ENCODE results near the gene GOLGA8N. TPM values are rescaled to one million over a fixed set of nuclear protein-coding genes. Genes with fewer than 3 reads are reported as not detected.
"Not testable (repeated sequence)": the region's sequence is repeated elsewhere in the genome, so short reads cannot be mapped to it uniquely, and the experiment has no call there.

The GOLGA8N gene
- 10.3 TPM for total RNA-seq
- long read RNA-seq = 0 reads

DNA sequence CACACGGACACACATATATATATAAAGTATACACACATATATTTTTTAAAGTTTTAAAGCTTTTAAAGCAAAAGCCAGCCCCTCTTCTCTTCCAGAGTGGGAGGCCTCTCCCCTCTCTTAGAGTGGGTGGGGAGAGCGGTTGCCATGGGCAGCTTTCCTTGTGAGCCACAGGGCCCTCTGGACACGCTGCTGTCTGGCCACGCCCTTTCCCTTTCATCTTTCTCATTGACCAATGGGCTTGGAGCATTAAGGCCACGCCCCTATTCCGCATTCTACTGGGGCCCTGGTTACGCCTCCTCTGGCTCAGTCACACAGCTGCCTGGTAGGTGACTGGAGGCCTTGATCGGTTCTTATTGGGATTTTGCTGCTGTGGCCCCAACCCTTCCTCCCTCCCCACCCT is at the start of gene GOLGA8N:
Gene GOLGA8N (plus strand): TSS at position 306 of the 400 bp plus-strand sequence.
- ATAC-seq; DNase-seq (ENCODE audit: missing footprints); intact Hi-C loops (cut with DNase I): not testable (repeated sequence)

- intact Hi-C loops (cut with DNase I); ATAC-seq; DNase-seq (ENCODE audit: missing footprints): not testable (repeated sequence)
These were observed 49.8 kb upstream of the GOLGA8N start for GRCh38 chr15:32543456-32543855.

GRCh38 chr15:32545129-32545528 is 48.1 kb upstream of the GOLGA8N start:
- DNase-seq (ENCODE audit: missing footprints); intact Hi-C loops (cut with DNase I); ATAC-seq: not testable (repeated sequence)

GRCh38 chr15:32554587-32554986 is 38.7 kb upstream of the GOLGA8N start:
- intact Hi-C loops (cut with DNase I); ATAC-seq; DNase-seq (ENCODE audit: missing footprints): not testable (repeated sequence)

GRCh38 chr15:32562198-32562597 is 31.1 kb upstream of the GOLGA8N start:
- DNase-seq (ENCODE audit: missing footprints); intact Hi-C loops (cut with DNase I); ATAC-seq: not testable (repeated sequence)

DNA sequence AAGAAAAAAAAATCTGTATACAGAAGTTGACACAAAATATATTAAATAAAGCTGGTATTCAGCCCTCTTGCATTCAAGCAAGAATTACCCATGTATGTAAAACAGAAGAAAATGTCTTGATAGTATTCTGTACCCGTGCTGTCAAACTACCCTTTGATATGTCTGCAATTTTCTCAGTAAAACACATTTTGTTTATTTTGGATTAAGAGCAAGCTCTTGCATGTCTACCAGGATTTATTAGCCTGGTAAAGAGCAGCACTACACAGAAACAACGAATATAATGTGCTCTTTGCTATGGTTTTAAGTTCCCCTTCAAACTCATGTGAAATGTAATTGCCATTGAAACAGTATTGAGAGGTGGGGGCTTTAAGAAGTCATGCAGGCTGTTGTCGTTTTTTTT is 24.3 kb upstream of the GOLGA8N start:
- DNase-seq (ENCODE audit: missing footprints); ATAC-seq; intact Hi-C loops (cut with DNase I): not testable (repeated sequence)

DNA sequence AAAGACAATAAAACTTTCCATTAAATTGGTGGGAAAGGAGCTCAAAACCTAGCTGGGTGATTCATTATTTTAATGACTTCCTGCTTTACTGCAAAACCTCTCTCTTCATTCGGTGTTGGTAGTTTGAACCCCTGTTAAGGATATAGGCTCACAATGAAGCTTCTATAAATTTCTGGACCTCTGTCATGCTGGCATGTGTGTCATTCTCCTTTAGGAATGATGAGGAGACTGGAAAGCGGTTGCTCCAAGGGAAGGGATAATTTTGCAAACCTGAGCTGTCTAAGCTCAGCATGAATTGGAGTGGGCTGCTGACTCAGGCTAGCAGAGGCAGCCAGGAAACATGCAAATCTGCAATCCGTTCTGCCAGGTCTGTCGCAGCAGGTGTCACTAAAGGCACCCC is 14.8 kb upstream of the GOLGA8N start:
- ATAC-seq; intact Hi-C loops (cut with DNase I); DNase-seq (ENCODE audit: missing footprints): not testable (repeated sequence)

GRCh38 chr15:32585844-32586243 is 7.4 kb upstream of the GOLGA8N start:
- DNase-seq (ENCODE audit: missing footprints); ATAC-seq; intact Hi-C loops (cut with DNase I): not testable (repeated sequence)

- intact Hi-C loops (cut with DNase I); DNase-seq (ENCODE audit: missing footprints); ATAC-seq: not testable (repeated sequence)
These were observed 16.3 kb downstream of the GOLGA8N start for GRCh38 chr15:32609518-32609917.

GRCh38 chr15:32610719-32611118 is 17.5 kb downstream of the GOLGA8N start:
- intact Hi-C loops (cut with DNase I); DNase-seq (ENCODE audit: missing footprints); ATAC-seq: not testable (repeated sequence)

DNA sequence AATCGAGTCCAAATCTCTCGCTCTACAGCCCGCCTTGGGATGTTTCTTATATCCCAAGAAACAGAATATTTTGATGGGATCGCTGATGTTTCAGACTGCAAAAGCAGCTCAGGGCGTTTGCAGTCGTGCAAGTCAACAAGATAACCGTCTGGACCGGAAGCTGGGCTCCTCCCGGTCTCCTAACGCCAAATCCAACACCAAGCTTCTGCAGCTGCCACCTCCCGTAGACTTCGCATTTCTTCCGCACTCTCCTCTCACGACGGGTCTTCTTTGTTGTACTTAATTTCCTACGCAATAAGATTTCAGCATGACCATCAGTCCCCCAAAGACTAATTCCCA is 21.4 kb downstream of the GOLGA8N start:
- intact Hi-C loops (cut with DNase I); DNase-seq (ENCODE audit: missing footprints): not testable (repeated sequence)
- peak; percentile 85 for ATAC-seq

DNA sequence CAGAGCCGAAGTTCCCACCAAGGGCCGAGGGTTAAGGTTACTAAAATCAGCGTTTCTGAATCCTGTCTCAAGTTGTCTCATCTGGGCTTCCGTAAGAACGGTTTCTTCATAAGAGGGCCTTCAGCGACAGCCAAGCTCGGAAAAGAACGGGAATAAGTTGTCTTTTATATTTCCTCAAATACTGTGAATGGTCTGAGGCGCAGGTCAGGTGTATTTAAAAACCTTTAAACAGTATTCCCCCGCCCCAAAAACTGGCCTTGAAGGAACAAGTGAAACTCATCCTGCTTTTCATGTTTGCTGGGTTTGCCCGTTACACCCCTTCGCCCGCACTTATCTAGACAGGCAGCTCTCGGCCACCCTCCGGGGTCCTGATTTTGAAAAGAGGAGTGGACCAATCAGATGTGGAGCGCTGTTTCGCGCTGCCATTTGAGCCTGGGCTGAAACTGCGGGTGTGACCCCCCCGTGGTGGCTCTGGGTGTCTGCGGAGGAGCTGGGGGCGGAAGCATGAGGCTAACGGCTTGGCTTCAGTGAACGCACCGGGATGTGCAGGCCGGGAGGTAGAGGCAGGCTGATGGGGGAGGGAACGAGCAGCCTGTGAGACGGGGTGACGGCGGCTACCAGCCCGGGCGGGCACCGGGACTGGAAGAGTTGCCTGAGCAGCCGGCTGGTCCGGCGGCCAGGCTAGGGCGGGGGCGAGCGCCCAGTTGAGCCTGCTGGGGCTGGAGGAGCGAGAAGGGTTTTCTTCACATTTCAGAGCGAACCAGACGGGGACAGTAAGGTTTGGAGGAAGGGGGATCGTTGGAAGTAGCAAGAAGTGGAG is 22.0 kb downstream of the GOLGA8N start, which contains the start of gene ARHGAP11A:
Gene ARHGAP11A (plus strand): TSS at position 454 of the 820 bp plus-strand sequence. CDS start 708 bp downstream, outside the sequence.
- ATAC-seq (peak; percentile 94), DNase-seq (ENCODE audit: missing footprints) (peak; percentile 84)
- intact Hi-C loops (cut with DNase I) = not testable (repeated sequence)

GRCh38 chr15:32615871-32616426 is 22.7 kb downstream of the GOLGA8N start:
- intact Hi-C loops (cut with DNase I); ATAC-seq; DNase-seq (ENCODE audit: missing footprints): not testable (repeated sequence)

DNA sequence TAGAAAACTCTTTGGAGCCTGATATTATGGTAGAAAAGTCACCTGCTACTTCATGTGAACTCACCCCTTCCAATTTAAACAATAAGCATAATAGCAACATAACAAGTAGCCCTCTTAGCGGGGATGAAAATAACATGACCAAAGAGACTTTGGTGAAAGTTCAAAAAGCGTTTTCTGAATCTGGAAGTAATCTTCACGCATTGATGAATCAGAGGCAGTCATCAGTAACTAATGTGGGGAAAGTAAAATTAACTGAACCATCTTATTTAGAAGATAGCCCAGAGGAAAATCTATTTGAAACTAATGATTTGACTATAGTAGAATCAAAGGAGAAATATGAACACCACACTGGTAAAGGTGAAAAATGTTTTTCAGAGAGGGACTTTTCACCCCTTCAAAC is 43.2 kb downstream of the GOLGA8N start:
- ATAC-seq = no peak
- intact Hi-C loops (cut with DNase I) = no loop called here

DNA sequence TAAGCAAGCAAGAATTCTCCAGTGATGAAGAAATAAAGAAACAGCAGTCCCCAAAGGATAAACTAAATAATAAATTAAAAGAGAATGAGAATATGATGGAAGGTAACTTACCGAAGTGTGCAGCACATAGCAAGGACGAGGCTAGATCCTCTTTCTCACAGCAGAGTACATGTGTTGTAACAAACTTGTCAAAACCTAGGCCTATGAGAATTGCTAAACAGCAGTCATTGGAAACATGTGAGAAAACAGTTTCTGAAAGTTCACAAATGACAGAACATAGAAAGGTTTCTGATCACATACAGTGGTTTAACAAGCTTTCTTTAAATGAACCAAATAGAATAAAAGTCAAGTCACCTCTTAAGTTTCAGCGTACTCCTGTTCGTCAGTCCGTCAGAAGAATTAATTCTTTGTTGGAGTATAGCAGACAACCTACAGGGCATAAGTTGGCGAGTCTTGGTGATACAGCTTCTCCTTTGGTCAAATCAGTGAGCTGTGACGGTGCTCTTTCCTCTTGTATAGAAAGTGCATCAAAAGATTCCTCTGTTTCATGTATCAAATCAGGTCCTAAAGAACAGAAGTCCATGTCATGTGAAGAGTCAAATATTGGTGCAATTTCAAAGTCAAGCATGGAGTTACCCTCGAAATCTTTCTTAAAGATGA is 43.8 kb downstream of the GOLGA8N start:
- intact Hi-C loops (cut with DNase I) = no loop called here
- DNase-seq (ENCODE audit: missing footprints) = no peak
- no peak for ATAC-seq

More for the DNA sequence above, 43.2 kb downstream of the GOLGA8N start:
- no peak for DNase-seq (ENCODE audit: missing footprints)

GRCh38 chr15:32637704-32638103 is 44.4 kb downstream of the GOLGA8N start:
- no peak for ATAC-seq
- intact Hi-C loops (cut with DNase I) = no loop called here
- no peak for DNase-seq (ENCODE audit: missing footprints)

DNA sequence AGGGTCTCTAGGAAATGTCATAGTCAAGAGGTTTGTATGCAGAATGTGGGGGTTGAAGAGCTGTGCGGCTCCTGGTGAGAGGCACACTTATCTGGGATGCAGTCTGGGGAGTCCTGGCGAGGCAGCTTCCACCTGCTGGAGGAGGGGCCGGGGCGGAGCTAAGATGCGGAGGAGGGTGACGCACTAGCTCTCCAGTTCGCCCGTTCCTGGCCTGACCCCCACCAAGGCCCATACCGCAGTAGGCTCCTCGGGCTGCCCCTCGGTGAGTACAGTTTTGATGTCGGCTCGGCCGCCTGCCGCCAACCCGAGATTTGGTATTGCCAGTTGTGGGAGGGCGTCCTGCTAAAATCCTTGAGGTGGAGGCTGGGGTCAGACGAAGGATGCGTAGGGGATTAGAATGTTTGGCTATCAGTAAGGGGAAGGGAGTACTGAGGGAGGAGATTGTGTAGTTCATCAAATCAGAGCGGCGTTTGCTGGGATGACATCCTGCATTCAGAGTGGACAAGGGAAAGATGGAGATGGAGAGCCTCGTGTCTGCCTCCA is 48.3 kb downstream of the GOLGA8N start, which contains the start of gene SCG5:
Gene SCG5 (plus strand): TSS at position 194 of the 543 bp plus-strand sequence. CDS start 1,883 bp downstream, outside the sequence.
- no peak for ATAC-seq
- no peak for DNase-seq (ENCODE audit: missing footprints)
- intact Hi-C loops (cut with DNase I) = no loop called here

DNA sequence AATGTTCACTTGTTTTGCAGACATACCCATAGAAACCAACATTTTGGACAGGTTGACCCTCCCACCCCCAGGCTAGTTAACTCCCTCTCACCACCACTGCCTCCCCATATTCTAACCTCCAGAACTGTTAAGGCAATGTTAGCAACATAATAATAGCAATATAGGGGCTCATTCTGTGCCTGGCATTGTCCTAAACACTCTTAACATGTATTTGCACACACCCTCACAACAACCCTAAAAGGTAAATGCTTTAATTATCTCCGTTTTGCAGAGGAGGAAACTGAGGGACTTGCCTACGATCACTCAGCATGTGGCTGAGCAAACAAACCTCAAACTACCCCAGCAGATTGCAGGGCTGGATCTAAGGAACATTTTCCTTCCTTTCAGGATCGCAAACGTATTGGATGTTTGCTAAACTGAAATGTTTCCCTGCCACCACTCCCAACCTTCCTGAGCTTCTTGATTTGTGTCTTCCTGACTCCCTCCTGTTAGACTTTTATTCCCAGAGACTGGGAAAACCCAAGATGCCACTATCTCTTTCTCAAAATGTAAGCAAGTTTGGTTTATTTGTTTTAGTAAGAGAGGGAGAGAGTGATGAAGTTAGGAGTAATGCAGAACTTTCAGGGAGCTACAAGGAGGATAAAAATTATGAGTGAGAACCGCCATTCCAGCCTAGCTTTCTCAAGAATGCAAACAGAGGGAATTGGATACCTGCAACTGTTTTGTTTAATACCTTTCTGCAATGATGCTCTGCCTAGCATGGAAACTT is 49.6 kb downstream of the GOLGA8N start:
- intact Hi-C loops (cut with DNase I) = no loop called here
- ATAC-seq (no peak), DNase-seq (ENCODE audit: missing footprints) (no peak)

Measured in Right ventricle myocardium inferior (tissue), 1 donor.